T-helper 1 cell treated with Interleukin-12 subunit alpha and Interleukin-12 subunit beta and Interleukin-4 antibody, amounts not matched to agents 30 ng/mL and 1 ng/mL, for 36 hours (primary cell): Measurements from ENCODE around the gene MRPL53. TPM values are rescaled to one million over a fixed set of nuclear protein-coding genes. Genes with fewer than 3 reads are reported as not detected.

Experiments used
- intact Hi-C: fragments of 100-400 bp; cut with micrococcal nuclease; formaldehyde crosslinking; loops from one replicate; pipeline ENCODE4 v1.15.1; 2024
- total RNA-seq: library from RNA; stranded (reverse); gene quantifications from 2 replicates; pipeline ENCODE4 v1.2.3, GENCODE V29; 2022

MRPL53 gene
- total RNA-seq, 1 donor from 2014 or later = 121 TPM

- intact Hi-C loops = loop anchor here (1.0 to 5.0 kb wide), 2 partner anchors 20 to 1211 kb away; partner anchors contain the start of genes EGR4 and TTC31
Measured at GRCh38 chr2:74502720-74503505, 30.4 kb upstream of the MRPL53 start.

GRCh38 chr2:74502147-74502719 is 29.8 kb upstream of the MRPL53 start:
- intact Hi-C loops = loop anchor here (5.0 kb wide), 1 partner anchor 1210 kb away; the partner anchor contains the start of gene EGR4

- intact Hi-C loops = loop anchor here (5.0 kb wide), 1 partner anchor 1209 kb away; the partner anchor contains the start of gene EGR4
Measured at GRCh38 chr2:74501335-74502071, 29.0 kb upstream of the MRPL53 start.

GRCh38 chr2:74500578-74500946 is 28.1 kb upstream of the MRPL53 start:
- intact Hi-C loops = loop anchor here (5.0 kb wide), 1 partner anchor 1208 kb away; the partner anchor contains the start of gene EGR4

DNA sequence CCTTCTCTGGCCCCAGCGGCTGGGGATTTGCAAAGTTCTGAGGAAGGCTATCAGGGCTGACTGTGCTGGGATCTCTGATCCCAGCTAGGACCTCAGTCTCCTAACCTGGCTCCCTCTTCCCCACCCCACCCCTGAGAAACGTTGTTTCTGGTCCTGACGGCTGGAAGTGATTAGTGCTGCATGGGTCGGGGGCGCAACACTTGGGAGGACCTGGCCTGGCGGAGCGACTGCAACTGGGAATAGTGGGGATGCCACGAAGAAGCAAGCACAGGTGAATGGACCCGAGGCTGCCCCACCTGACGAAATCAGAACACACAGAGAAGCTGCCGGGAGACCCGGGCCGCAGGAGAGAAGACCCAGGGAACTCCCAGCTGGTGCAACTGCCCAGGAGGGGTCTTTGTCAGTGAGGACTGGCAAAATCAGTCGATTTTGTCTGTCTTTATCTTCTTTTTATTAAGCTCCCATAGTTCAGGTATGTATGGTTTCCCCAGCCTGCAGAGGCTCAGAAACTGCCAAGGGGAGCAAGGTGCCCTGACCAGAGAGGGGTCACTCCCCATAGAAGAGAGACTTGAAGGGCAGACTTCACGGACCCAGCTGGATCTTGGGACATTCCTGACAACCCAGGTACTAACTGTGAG is 27.6 kb upstream of the MRPL53 start:
- intact Hi-C loops = loop anchor here (1.0 to 5.0 kb wide), 2 partner anchors 16 to 1208 kb away; partner anchors contain the start of gene EGR4

- intact Hi-C loops = loop anchor here (1.0 kb wide), 1 partner anchor 17 kb away; no protein-coding TSS in a partner anchor
Measured at GRCh38 chr2:74499267-74499939, 26.9 kb upstream of the MRPL53 start, which contains the start of gene LBX2. LBX2 (minus strand) TSS chr2:74499603; CDS start chr2:74499537, 66 bp downstream.

GRCh38 chr2:74498500-74499266 is 26.2 kb upstream of the MRPL53 start:
- intact Hi-C loops = loop anchor here (1.0 kb wide), 5 partner anchors 9 to 89 kb away; partner anchors contain the start of genes AUP1, HTRA2, PCGF1 and TTC31

DNA sequence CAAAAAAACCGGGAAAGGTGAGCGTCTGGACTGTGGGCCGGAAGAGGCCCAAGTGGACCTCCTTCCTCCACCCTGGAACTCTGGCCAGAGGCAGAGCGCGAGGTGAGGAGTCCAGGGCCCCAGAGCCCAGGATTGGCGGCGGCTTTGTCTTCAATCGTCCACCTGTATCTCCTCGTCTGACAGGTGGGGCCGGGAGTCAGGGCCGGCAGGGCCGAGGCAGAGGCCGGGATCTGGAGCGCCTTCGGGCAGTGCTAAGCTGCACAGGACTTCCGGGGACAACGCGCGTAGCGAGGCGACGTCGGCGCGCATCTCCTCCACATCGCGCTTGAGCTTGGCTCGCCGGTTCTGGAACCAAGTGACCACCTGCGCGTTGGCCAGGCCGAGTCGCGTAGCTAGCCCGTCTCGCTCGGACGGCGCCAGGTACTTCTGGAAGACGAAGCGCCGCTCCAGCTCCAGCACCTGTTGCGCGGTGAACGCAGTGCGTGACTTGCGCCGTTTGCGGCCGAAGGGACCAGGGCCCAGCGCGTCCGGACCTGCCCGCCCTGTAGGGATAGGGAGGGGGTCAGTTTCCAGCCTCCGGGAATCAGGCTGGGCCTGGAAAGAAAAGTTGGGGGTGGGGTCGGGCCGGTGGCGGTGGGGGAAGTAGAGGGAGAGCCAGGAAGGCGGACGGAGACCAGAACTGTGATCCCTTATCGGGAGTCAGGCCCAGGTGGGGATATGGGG is 25.5 kb upstream of the MRPL53 start:
- intact Hi-C loops = loop anchor here (1.0 kb wide), 4 partner anchors 9 to 89 kb away; partner anchors contain the start of genes AUP1, HTRA2, PCGF1 and TTC31

DNA sequence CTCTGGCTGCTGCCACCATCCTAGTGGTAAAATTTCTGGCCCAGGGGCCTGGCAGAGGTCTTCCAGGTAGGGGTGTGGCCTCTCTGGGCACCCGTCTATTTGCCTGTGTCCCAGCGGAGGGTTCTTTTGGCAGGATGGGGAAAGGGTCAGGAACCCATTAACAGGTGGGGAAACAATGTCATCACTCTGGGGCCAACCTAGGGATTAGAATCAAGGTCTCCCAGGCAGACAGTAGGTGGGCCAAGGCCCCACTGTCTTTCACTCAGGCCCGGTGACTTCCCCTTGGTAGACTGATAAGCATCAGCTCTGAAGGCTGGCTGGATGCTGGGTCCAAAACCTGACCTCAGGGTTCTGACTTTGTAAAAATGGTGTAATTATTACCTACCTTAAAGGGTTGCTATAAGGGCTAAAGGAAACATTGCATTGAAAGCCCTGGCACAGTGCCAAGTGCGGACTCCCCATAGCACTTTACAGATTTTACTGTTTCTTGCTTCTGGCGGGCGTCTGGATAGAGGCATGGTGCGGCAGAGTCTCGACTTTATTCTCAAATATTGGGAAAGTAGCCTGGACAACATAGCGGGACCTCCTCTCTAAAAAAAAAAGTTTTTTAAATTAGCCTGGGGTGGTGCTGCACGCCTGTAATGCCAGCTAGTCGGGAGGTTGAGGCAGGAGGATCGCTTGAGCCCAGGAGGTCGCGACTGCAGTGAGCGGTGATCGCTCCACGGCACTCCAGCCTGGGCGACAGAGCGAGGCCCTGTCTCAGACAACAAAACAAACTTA is 24.7 kb upstream of the MRPL53 start:
- intact Hi-C loops = no loop called here

DNA sequence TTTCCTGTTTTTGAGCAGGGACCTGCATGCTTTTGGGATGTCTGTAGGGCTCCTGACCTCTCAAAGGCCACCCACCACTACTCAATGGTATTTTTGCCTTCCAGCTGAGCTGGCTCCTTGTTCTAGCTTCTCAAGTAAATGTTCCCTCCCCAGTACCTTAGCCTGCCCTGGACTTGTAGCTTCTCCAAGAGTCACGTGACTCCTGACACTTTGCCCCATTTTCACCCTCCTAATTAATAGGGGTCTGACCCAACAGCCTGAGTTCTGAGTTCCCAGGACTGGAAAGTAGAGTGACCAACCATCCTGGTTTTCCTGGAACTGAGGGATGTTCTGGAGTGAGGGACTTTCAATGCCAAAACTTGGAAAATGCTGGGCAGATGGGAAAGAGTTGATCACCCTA is 23.0 kb upstream of the MRPL53 start:
- intact Hi-C loops = no loop called here

GRCh38 chr2:74493546-74493945 is 21.1 kb upstream of the MRPL53 start:
- intact Hi-C loops = no loop called here

GRCh38 chr2:74491648-74492544 is 19.4 kb upstream of the MRPL53 start:
- intact Hi-C loops = no loop called here

DNA sequence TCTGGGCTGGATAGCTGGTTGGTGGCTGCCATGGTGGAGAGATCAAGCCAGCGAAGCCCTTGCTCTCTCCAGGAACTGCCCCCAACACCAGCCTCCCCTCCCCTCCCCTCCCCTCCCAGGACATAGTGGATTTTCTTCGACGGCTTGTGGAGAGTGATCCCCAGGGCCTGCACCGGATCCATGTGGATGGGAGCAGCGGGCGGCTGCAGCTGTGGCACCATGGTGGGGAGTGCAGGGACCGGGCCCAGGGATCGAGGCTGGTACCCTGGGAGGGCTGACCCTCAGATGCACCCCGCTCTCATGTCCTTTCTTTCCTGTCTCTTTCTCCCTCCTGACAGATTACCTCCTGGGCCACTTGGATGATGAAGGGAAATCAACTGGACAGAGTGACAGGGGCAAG is 17.4 kb upstream of the MRPL53 start:
- intact Hi-C loops = no loop called here

GRCh38 chr2:74488643-74489481 is 16.4 kb upstream of the MRPL53 start:
- intact Hi-C loops = no loop called here

DNA sequence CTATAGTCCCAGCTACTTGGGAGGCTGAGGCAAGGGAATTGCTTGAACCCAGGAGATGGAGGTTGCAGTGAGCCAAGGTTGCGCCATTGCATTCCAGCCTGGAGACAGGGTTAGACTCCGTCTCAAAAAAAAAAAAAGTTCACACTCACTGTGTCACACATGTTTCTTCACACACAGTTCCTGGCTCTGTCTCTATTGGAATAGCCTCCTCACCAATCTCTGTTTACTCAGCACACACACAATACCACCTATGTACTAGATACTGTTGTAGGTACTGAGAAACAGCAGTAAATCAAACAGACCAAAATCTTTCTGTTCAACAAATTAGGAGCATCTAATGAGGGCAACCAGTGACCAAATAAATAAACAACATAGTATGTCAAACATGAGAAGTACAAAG is 13.7 kb upstream of the MRPL53 start:
- intact Hi-C loops = no loop called here

DNA sequence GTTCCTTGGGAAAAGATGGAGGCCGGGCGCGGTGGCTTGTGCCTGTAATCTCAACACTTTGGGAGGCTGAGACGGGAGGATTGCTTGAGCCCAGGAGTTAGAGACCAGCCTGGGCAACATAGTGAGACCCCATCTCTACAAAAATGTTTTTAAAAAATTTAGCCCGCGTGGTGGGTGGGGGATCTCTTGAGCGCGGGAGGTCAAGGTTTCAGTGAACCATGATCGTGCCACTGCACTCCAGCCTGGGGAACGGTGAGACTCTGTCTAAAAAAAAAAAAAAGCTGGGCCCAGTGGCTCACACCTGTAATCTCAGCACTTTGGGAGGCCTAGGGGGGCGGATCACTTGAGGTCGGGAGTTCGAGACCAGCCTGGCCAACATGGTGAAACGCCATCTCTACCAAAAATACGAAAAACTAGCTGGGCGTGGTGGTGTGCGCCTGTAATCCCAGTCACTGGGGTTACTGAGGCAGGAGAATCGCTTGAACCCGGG is 11.2 kb upstream of the MRPL53 start:
- intact Hi-C loops = loop anchor here (1.0 to 2.0 kb wide), 16 partner anchors 11 to 746 kb away; partner anchors contain the start of genes AUP1, C2orf81, DOK1 and HTRA2
